Gastrocnemius medialis (tissue), 4 donors: ENCODE measurements around the gene TTPAL. TPM values are rescaled to one million over a fixed set of nuclear protein-coding genes. Genes with fewer than 3 reads are reported as not detected.

Source experiments
- ATAC-seq, 2 donors: fragments of 150-250 bp; one replicate each; pipeline ENCODE4 v1.9.1; 2016
- DNase-seq, 2 donors: peaks; one replicate each; pipeline ENCODE4 v3.0.0-alpha.2; 2019
- H3K27ac ChIP-seq, 4 donors: fragments of 200-600 bp; sonication (generic); 1 replicate in 1 of 4; 2 replicates in 3 of 4; pipeline ENCODE4 v1.5.1; 2016 to 2018; ENCODE audit warnings: mild to moderate bottlenecking in 2 of 4, moderate library complexity in 1 of 4
- H3K27me3 ChIP-seq, 3 donors: fragments of 200-600 bp; sonication (generic) in 2 of 3; 1 replicate in 1 of 3; 2 replicates in 2 of 3; pipeline versions ENCODE4 v1.5.1 to v1.6.0; 2016 to 2019; ENCODE audit warnings: mild to moderate bottlenecking in 1 of 3, moderate library complexity in 1 of 3
- H3K36me3 ChIP-seq, 2 donors: fragments of 200-600 bp; sonication (generic) in 1 of 2; one replicate each; pipeline ENCODE4 v1.5.1; 2017 to 2018
- H3K4me1 ChIP-seq, 2 donors: fragments of 200-600 bp; sonication (generic) in 1 of 2; one replicate each; pipeline ENCODE4 v1.5.1; 2016 to 2017; ENCODE audit warnings: mild to moderate bottlenecking in 2 of 2
- H3K4me3 ChIP-seq, 4 donors: fragments of 200-600 bp; sonication (generic) in 3 of 4; 1 replicate in 1 of 4; 2 replicates in 3 of 4; pipeline ENCODE4 v1.5.1; 2016 to 2019; ENCODE audit warnings: mild to moderate bottlenecking in 2 of 4
- H3K9me3 ChIP-seq, 3 donors: fragments of 200-600 bp; sonication (generic) in 2 of 3; 1 replicate in 1 of 3; 2 replicates in 2 of 3; pipeline ENCODE4 v1.5.1; 2016 to 2019
- POLR2A ChIP-seq, 2 donors: fragments of 450-650 bp; IDR thresholded peaks; one replicate each; pipeline ENCODE4 v1.6.1; 2017; ENCODE audit warnings: antibody characterized with exemption in 2 of 2, mild to moderate bottlenecking in 2 of 2, moderate library complexity in 2 of 2
- in situ Hi-C, 4 donors: fragments of 200-750 bp; cut with MboI; loops; one replicate each; pipeline versions ENCODE4 v1.15.0 to v1.8.0; 2017; ENCODE audit warnings: low sequenced_read_pairs in 4 of 4
- intact Hi-C: fragments of 100-400 bp; cut with DNase I; formaldehyde crosslinking; loops from one replicate; pipeline ENCODE4 v1.15.1; 2023; ENCODE audit warnings: low total_unique reads
- total RNA-seq, 4 donors: library from RNA; depleted of rRNA; stranded (reverse); fragments of >200 nt; gene quantifications; one replicate each; pipeline versions ENCODE4 v1.1.0 to v1.2.3, GENCODE V29; 2016
- TF ChIP-seq, protein P1 (sequence below), 5 experiments: fragments of 450-650 bp in 3 of 5; fragments of 200-600 bp in 2 of 5; sonication (generic) in 2 of 5; IDR thresholded peaks in 4 of 5; conservative IDR thresholded peaks in 1 of 5; 1 replicate in 4 of 5; 2 replicates in 1 of 5; pipeline ENCODE4 v1.5.1; 2016 to 2019; ENCODE audit warnings: antibody characterized with exemption in 5 of 5, mild to moderate bottlenecking in 3 of 5, moderate library complexity in 3 of 5

Gene TTPAL
- total RNA-seq, 4 donors from 2014 or later, result 3.5 to 5.0 (median 4.7) TPM

DNA sequence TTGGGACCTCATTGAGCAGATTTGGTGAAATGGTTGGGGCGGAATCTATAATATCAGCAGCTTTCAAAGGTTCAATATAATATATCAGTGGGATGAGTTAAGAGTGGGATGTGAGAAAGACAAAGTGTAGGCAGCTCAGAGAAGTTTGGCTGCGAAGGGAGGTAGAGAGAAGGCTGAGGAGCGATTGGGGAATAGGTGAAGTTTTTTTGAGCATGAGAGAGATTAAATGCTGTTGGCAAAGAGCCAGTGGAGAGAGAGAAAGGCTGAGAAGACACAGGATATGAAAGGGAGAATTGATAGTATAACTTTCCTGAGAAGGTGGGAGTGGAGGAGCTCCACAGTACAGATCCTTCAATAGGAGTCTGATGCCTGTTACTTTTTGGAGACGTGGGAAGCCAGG is 58.3 kb downstream of the TTPAL start:
- peak overlapping the region in 2 of 4 donors; percentile 19 to 77 for H3K27ac ChIP-seq
- no peaks in the 10 kb centered on the region for H3K9me3 ChIP-seq
- no peak for DNase-seq
- no peak for TF ChIP-seq POLR2A (IDR thresholded peaks at IDR 0.05)
- TF ChIP-seq, protein P1, sequence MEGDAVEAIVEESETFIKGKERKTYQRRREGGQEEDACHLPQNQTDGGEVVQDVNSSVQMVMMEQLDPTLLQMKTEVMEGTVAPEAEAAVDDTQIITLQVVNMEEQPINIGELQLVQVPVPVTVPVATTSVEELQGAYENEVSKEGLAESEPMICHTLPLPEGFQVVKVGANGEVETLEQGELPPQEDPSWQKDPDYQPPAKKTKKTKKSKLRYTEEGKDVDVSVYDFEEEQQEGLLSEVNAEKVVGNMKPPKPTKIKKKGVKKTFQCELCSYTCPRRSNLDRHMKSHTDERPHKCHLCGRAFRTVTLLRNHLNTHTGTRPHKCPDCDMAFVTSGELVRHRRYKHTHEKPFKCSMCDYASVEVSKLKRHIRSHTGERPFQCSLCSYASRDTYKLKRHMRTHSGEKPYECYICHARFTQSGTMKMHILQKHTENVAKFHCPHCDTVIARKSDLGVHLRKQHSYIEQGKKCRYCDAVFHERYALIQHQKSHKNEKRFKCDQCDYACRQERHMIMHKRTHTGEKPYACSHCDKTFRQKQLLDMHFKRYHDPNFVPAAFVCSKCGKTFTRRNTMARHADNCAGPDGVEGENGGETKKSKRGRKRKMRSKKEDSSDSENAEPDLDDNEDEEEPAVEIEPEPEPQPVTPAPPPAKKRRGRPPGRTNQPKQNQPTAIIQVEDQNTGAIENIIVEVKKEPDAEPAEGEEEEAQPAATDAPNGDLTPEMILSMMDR (IDR thresholded peaks at IDR 0.05 in 4 of 5, conservative IDR thresholded peaks at IDR 0.05 in 1 of 5), result no peak
- H3K4me3 ChIP-seq, result no peak overlapping the region
- ATAC-seq, result no peak
- in situ Hi-C loops, result loop anchor here (5.0 to 25.0 kb wide), 3 partner anchors 73 to 203 kb away; partner anchors contain the start of gene KCNK15 (in 1 of the 4)
- H3K36me3 ChIP-seq, result no peaks in the 10 kb centered on the region
- H3K4me1 ChIP-seq, result peaks cover 9 to 15% of the 10 kb centered on the region in 2 donors
- H3K27me3 ChIP-seq, result no peaks in the 10 kb centered on the region
- intact Hi-C loops, result loop anchor here (5.0 to 10.0 kb wide), 3 partner anchors 149 to 227 kb away; no protein-coding TSS in a partner anchor

DNA sequence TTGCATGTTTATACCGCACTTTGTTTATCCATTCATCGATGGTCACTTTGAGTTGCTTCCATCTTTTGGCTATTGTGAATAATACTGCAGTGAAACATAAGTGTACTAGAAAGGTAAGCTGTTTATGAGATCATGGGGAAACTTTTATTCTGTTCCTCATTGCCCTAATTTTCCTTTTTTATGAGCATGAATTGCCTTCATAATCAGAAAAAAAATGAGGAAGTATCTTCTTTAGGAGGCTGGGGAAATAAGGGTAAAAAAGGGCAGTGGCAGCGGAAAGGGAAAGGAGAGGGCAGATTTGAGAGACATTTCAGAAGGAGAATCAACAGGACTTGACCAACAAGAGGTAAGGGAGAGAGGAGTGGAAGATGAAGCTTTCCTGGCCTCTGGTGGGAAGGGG is 60.5 kb downstream of the TTPAL start:
- TF ChIP-seq, protein P1 (IDR thresholded peaks at IDR 0.05 in 4 of 5, conservative IDR thresholded peaks at IDR 0.05 in 1 of 5), result no peak
- TF ChIP-seq POLR2A (IDR thresholded peaks at IDR 0.05), result no peak
- H3K27me3 ChIP-seq, result no peaks in the 10 kb centered on the region
- H3K4me3 ChIP-seq, result no peak overlapping the region
- in situ Hi-C loops, result loop anchor here (25.0 kb wide), 2 partner anchors 149 to 201 kb away; partner anchors contain the start of gene KCNK15 (in 1 of the 4)
- H3K4me1 ChIP-seq, result peaks cover 9 to 15% of the 10 kb centered on the region in 2 donors
- no peak overlapping the region for H3K27ac ChIP-seq
- intact Hi-C loops, result loop anchor here (10.0 kb wide), 1 partner anchor 151 kb away; no protein-coding TSS in a partner anchor
- H3K9me3 ChIP-seq, result no peaks in the 10 kb centered on the region
- no peak for DNase-seq
- no peaks in the 10 kb centered on the region for H3K36me3 ChIP-seq
- no peak for ATAC-seq

DNA sequence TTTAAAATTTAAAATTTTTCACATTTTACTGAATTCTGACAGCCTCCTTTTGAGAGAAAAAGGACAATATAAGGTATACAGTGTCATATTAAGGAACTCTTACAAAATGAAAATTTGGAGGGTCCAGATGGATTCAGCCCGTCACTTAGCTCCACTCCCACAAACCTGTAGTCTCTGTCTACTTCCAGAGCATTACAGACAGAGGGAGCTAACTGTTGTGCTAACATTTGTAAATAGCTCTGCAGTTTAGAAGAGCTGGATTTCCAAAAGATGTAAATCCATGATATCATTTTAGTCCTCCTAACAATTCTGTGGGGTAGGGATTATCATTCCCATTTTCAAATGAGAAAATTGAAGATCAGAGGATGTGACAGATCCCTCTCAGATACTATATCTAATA is 62.3 kb downstream of the TTPAL start:
- intact Hi-C loops, result loop anchor here (10.0 kb wide), 1 partner anchor 153 kb away; no protein-coding TSS in a partner anchor
- no peak overlapping the region for H3K4me3 ChIP-seq
- H3K27ac ChIP-seq, result no peak overlapping the region
- in situ Hi-C loops, result loop anchor here (25.0 kb wide), 2 partner anchors 151 to 199 kb away; partner anchors contain the start of gene KCNK15 (in 1 of the 4)
- DNase-seq, result no peak
- no peaks in the 10 kb centered on the region for H3K36me3 ChIP-seq
- ATAC-seq, result no peak
- peaks cover 2 to 3% of the 10 kb centered on the region in 2 donors for H3K4me1 ChIP-seq
- no peaks in the 10 kb centered on the region for H3K27me3 ChIP-seq
- H3K9me3 ChIP-seq, result no peaks in the 10 kb centered on the region
- no peak for TF ChIP-seq POLR2A (IDR thresholded peaks at IDR 0.05)
- TF ChIP-seq, protein P1 (IDR thresholded peaks at IDR 0.05 in 4 of 5, conservative IDR thresholded peaks at IDR 0.05 in 1 of 5), result peak in 1 of 5 experiments; percentile 16

DNA sequence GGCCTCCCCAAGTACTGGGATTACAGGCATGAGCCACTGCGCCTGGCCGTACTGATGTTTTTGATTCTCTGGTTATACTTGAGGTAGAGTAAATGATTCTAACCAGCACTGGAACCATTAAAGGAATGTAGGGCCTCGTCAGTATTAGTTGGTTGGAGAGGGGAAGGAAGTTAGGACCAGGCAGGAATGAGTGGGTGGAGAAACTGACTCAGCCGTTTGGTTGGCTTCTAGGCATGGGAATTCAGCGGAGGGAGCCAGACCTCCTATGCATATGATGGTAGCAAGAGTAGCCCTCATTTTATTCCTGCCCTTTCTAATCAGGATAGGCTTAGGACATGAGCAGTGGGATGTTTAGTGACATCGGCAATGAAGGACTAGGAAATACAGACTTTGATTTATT is 65.2 kb downstream of the TTPAL start:
- Histone ChIP-seq H3K9me3 (no peaks in the 10 kb centered on the region), H3K27ac (no peak overlapping the region), H3K36me3 (no peaks in the 10 kb centered on the region), H3K27me3 (no peaks in the 10 kb centered on the region), H3K4me3 (no peak overlapping the region), H3K4me1 (peaks cover 8% of the 10 kb centered on the region in 2 donors)
- intact Hi-C loops, result no loop called here
- DNase-seq, result no peak
- in situ Hi-C loops, result loop anchor here (25.0 kb wide), 2 partner anchors 154 to 196 kb away; partner anchors contain the start of gene KCNK15 (in 1 of the 4)
- no peak for ATAC-seq
- TF ChIP-seq POLR2A (IDR thresholded peaks at IDR 0.05), result no peak
- TF ChIP-seq, protein P1 (IDR thresholded peaks at IDR 0.05 in 4 of 5, conservative IDR thresholded peaks at IDR 0.05 in 1 of 5), result no peak
